HG02943 (cell line): ENCODE data around the gene ANKRD53.

Experiments
- ATAC-seq: cut with Tn5 transposase; IDR thresholded peaks from one replicate; pipeline ENCODE4 v1.9.1; 2021; ENCODE audit warnings: mild to moderate bottlenecking, low read depth, moderate library complexity; ENCODE audit not compliant: unreplicated experiment

The ANKRD53 gene

DNA sequence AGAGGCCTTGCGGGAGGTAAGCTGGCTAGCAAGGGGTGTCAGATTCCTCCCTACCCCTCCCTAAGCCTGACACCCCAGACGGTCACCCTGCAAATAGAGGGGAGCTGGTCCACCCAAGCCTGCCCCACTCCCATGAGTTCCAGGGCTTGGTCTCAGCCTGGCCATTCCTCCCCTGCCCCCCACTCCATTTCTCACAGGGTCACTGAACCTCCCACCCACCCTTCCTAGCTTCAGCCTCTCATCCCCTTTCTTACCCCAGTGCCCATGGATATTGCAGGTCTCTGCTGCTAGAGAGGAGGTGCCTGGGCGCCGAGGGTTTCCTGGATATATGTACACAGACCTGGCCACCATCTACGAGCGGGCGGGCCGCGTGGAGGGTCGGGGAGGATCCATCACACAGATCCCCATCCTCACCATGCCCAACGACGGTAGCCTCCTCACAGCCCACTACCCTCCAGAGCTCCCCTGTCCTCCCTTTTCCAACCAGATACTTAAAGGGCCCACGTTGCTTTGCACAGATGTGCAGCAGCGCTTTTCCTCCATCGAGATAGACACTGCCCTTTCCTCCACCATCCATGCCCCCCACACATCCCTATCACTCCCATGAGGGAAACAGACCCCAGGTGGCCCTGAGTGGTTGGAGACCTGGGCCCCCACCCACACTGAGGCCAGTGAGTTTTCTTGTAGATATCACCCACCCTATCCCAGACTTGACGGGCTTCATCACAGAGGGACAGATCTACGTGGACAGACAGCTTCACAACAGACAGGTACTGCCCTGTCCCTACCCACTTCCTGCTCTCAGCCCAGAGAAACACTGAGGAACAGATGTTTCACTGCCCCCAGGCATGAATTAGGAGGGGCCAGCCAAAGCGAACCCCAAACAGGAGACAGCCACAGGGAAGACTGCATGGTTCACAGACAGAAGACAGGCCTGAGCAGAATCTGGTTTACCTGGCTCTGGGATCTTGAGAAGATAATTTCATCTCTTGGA, 15.2 kb upstream of the ANKRD53 start:
- ATAC-seq = no peak

DNA sequence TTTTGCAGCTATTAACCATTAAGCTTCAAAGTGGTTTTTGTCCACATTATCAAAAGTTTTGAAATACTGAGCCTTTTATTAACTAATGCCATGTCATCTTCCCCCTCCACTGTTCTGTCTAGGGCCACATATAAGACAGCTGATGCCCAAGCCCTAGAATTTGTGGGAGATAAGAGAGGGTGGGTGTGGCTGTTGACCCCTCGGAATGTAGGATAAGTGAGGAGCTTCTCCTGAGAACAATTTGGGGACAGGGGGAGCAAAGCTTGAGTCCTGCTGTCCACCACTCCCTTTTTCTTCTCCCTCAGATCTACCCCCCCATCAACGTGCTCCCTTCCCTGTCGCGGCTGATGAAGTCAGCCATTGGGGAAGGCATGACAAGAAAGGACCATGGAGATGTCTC, 14.3 kb upstream of the ANKRD53 start:
- ATAC-seq = no peak

DNA sequence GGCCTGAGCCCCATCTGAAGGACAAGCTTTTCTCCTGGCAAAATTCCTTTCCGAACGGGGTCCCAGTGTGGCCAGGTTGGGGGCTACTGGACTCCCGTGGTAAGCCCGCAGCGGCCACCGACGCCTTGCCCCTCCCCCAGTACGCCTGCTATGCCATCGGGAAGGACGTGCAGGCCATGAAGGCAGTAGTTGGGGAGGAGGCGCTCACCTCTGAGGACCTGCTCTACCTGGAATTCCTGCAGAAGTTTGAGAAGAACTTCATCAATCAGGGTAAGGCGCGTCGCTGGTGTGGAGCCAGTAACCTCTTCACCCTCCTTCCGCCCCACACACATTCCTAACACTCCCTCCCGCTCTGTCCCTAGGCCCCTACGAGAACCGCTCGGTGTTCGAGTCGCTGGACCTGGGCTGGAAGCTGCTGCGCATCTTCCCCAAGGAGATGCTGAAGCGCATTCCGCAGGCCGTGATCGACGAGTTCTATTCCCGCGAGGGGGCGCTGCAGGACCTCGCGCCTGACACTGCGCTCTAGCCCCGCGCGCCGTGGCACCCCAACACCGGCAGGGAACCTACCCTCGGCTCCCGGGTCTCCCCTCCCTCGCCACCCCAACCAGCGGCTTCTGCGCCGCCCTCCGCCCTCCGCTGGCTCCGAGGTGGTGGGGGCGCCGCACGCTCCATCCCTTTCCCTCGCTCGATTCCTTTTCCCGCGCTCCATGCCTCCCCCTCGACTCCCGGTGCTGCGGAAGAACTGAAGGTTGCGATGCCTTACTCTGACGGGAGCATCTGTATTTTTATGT, 13.6 kb upstream of the ANKRD53 start:
- peak; percentile 71 for ATAC-seq

DNA sequence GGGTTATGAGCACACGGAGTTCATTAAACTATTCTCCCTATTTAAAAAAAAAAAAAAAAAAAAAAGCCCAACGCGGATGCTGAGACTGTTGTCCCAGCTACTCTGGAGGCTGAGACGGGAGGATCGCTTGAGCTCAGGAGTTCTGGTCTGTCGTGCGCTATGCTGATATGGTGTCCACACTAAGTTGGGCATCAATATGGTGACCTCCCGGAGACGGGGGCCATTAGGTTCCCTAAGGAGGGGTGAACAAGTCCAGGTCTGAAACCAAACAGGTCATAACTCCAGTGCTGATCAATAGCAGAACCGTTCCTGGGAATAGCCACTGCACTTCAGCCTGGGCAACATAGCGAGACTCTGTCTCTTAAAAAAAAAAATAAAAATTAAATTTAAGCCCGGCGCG, 12.9 kb upstream of the ANKRD53 start:
- ATAC-seq = no peak

DNA sequence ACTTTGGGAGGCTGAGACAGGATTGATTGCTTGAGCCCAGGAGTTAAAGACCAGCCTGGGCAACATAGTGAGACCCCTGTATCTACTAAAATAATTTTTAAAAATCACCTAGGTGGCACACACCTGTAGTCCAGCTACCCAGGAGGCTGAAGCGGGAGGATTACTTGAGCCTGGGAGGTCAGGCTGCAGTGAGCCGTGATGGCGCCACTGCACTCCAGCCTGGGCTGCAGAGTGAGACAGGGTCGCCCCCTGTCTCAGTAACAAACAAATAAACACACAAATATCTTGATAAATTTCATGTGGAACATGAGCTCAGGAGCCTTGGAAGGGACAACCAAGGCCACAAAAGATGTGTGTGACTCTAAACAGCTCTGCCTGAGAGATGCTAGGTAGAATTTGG, 11.7 kb upstream of the ANKRD53 start:
- ATAC-seq = no peak

DNA sequence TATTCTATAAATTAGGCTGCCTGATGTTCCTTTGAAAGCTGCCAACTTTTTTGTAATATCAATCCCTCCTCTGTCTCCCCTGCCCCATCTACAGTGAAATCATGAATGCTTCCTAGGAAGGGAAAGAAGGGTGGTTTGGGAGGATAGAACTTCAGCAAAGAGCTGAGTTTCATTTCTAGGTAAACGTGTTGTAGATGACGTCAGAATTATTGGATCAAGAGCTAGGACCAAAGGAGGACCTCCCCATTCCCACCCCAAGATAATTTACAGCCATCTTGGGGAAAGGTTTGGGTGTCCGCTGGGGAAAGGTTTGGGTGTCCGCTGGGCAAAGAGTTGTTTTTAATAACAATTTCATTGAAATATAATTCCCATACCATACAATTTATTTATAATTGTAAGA, 11.2 kb upstream of the ANKRD53 start:
- no peak for ATAC-seq

DNA sequence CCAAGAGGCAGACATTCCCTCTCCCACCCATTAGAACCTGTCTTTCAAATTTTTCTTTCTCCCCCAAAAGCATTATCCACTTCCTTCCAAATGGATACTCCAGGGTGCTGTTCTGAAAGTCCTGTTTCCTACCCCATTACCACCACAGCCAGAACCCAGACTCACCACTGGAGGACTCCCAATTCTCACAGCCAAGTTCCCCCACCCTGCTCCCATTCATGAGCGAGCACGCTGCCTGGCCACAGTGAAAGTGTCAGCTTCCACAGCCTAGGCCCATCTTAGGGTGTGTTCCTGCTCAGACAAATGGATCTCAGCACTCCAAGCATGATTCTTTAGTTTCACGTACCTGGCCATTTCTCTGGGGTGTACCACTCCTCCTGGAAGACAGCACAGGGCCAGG, 3.8 kb upstream of the ANKRD53 start:
- ATAC-seq = no peak

DNA sequence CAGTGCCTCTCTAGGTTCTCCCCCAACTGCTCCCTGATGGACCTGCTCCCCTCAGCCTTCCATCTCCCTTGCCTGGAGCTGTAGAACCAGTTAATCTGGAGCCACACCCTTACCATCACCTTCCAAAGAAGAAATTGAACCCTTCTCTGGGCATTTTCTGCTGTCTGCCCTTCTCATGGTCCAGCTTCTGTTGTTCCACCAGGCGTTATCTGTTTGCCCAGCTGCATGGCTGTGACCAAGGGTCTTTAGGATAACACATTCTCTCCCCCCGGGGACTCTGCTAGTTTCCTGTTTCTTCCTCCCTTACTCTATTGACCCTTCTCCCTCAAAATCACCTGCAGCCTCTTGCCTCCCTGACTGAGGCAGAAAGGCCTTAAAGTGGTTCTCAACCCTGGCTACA, 3.2 kb upstream of the ANKRD53 start:
- ATAC-seq = no peak

DNA sequence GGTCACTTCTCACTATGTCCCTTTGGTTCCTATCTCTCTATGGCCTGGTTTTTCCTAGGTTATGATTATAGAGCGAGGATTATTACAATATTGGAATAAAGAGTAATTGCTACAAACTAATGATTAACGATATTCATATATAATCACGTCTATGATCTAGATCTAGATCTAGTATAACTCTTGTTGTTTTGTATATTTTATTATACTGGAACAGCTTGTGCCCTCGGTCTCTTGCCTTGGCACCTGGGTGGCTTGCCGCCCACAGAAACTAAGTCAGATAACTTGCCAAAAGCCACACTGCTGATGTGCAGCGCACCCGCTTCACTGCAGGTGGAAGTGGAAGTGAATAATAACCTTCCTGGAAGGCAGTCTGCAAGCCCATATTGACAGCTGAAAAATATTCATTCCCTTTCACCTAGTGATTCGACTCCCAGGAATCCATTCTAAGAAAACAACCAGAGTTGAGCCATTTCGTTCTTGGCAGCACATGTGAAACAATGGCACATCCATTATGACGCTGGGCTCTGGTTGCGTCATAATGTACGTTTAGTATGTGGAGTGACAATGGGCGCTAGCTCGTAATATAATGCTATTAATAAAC, 725 bp upstream of the ANKRD53 start:
- ATAC-seq = no peak

DNA sequence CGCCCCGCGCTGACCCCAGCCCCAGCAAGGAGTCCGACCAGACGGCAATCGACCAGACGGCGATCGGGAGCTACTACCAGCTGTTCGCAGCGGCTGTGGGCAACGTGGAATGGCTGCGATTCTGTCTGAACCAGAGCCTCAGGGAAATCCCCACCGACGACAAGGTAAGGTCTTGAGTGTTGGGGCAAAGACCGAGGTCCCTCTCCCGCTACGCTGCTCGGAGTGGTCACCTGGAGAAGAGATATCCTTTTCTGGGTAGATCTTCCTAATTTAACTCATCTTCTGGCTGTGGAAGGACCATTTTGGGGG, 704 bp downstream of the ANKRD53 start:
- ATAC-seq = no peak

DNA sequence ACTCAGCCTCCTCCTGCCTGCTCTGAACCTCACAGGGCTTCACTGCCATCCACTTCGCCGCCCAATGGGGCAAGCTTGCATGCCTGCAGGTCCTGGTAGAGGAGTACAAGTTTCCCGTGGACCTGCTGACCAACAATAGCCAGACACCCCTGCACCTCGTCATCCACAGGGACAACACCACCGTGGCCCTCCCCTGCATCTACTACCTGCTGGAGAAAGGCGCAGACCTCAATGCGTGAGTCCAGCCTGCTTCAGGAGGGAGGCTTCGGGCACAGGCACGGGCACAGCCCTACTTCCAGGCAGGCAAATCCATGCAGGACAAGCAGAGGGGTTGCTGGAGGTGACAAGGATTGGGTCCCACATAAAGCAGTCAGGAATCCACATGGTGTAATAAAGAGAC, 1.2 kb downstream of the ANKRD53 start:
- ATAC-seq = no peak

DNA sequence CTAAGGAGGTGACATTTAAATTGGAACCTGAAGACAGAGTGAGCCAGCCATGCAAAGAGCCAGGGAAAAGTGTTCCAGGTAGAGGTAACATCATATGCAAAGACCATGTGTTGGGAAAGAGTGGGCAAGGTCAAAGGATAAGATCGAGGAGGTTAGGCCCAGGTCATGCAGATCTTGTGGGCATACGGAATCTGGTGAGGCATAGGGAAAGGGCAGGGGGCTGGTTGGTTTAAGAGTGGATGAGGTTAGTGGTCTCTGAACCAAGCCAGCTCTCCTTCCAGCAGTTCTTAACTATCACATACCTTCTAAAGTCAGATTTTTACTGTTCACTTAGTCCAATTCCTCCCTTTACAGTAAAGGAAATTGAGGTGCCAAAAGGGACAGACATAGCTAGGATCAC, 3.0 kb downstream of the ANKRD53 start:
- ATAC-seq = no peak

DNA sequence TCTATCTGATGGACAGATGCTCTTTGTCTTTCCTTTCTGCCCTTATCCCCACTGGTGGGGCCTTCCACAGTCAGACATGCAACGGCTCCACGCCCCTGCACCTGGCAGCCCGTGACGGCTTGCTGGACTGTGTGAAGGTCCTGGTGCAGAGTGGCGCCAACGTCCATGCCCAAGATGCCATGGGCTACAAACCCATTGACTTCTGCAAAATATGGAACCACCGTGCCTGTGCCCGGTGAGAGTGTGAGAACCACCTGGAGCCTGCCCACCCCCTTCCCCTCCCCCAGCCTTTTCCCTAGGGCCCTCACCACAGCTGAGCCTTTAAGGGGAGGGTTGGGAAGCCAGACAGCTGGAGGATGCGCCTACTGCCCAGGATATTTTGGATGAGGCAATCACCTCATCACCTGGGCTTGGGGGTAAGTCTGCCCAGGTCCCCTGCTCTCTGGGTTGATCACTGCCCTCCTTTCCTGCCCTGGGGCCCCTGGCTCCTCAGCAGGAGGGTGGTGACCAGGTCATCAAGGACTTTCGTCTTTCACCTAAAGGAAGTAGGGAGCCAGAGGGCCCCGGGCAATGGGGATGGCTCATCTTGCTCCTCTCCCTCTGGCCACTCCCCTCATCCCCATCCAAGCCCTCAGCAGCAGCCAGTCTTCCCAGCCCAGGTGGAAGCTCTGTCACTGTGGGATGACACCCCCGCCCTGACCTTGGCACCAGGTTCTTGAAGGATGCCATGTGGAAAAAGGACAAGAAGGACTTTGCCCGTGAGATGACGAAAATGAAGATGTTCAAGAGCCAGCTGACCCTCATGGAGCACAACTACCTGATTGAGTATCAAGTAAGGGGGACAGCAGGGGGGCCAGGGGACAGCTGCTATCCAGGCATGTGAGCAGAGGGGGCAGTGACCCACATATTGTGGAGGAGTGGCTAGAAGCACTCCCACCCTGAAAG, 3.7 kb downstream of the ANKRD53 start:
- ATAC-seq = no peak

DNA sequence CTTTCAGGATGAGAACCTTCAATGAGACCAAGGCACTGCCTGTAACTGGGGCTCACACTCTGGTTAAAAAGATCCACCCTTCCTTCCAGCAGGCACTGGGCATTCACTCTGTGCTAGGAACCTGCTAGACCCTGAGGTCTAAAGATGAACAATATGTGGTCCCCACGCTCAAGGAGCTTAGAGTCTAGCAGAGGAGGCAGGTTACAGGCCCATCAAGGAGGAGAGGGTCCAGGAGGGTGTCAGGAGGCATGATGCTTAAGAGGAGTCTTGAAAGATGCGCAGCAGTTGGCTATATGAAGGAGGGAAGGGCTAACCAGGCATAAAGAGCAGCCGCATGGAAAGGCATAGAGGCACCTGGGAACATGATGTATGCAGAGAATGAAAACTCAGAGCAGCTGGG, 4.5 kb downstream of the ANKRD53 start:
- ATAC-seq = no peak

DNA sequence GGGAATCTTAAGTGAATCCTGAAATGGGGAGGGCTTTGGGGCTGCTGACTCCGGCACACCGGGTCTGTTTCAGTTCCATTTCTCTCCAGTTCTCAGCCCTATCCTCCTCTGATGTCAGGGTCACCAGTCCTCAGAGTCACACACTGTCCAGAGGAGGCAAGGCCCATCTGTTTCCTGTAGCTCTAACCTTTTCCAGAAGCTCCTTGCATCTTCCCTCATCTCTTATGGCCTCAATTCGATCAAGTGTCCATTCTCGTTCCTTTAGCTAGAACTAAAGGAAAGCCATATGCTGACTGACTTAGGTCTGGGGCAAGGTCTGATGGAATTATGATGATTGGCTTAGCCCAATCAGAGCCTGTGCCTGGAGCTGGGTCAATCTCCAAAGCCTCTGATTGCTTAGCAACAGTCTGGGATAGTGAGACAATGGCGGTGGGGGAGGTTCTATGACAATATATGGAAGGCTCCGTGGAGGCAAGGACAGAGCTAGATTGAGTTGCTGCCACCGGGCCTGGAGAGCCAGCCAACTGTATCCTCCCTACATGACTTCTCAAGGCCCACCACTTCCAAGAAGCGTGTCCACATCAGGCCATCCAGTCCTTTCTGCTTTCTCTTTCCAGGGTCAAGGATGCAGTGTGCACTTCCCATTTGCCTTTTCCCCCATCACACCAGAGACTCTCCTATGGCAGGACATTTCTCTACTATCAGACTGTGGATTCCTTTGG, 5.2 kb downstream of the ANKRD53 start:
- no peak for ATAC-seq

DNA sequence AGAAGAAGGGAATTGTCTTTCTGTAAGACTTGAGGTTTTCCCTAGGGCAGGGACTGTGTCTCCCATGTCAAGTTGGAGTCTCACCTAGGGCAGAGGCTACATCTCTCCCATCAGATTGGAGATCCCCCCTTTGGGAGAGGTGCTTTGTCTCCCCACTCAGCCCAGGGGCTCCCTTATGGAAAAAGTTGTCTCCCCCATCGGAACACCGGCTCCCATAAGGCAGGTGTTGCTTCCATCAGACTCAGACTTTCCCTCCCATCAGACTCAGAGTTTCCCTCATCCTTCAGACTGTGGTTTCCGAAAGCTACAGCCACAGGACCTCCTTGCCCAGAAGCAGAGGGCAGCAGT, 5.8 kb downstream of the ANKRD53 start:
- no peak for ATAC-seq

DNA sequence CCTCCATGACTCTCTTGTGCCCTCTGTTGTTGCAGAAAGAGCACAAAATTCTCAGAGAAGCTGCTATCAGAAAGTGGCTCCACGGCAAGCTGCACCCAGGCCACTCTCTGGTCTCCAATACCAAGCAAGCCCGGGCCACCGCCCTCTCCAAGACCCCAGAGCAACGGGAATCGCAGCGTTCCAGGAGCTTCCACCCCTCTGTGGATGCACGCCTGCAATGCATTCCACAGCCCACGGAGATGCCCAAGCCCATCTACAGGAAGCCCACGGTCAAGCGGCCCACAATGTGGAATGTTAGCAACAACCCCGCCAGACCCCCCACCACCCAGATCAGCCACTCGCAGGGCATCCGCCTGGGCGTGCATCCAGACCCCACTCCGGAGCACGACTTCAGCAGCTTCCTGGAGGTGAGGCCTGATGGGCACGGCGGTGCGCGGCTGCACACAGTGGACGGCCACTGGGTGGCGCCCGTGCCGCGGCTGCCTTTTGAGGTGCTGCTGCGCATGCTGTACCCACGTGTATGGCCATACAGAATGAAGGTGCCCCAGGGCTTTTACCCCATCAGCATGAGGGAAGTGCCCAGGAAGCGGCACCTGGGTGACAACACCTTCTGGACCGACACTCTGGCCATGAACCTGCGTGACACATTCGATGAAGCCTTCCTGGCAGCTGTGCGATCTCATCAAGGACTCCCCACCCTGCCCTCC, 6.3 kb downstream of the ANKRD53 start:
- peak; percentile 82 for ATAC-seq

DNA sequence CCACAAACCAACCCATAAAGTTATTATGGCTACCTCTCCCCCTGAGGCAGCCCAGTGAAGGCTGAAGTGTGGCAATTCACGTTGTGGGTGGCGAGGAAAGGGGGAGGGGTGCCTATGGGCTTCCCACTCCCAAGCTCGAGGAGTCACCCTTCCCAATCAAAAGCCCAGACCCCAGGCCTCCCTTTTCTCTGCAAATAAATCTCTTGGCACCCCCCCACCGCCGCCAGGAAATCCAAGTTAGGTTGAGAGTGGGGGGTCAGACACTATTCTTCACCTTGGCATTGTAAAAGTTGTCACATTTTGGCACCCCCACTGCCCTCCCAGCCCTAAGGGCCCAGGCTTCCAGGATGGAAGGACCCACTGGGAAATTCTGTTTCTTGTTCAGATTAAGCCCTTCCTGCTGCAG, 6.9 kb downstream of the ANKRD53 start:
- ATAC-seq = no peak

DNA sequence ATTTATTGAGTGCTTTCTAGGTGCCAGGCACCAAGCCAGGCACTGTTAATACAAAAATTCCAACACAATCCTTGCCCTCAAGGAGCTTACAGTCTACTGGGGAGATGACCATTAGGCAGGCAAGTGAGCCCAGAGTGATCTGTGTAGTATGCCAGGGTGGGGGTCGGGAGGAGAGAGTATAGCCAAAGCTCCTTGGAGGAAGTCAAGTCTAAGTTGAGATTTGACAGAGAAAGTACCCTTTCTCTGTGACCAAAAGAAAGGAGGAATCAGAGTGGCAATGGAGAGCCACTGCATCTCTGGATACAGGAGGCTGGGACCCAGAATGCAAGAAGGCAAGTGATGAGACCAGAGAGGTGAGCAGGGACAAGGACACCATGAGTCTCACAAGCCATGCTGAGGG, 7.5 kb downstream of the ANKRD53 start:
- no peak for ATAC-seq
